Hematopoietic multipotent progenitor cell treated with erythropoietin and hydrocortisone succinate and interleukin-3 and kit ligand, for 4 days (in vitro differentiated cells): Measurements from ENCODE around the gene RAB31.

Experiments used
- DNase-seq: peaks from one replicate; pipeline ENCODE4 v3.0.0-alpha.2; 2015

RAB31 gene

DNA sequence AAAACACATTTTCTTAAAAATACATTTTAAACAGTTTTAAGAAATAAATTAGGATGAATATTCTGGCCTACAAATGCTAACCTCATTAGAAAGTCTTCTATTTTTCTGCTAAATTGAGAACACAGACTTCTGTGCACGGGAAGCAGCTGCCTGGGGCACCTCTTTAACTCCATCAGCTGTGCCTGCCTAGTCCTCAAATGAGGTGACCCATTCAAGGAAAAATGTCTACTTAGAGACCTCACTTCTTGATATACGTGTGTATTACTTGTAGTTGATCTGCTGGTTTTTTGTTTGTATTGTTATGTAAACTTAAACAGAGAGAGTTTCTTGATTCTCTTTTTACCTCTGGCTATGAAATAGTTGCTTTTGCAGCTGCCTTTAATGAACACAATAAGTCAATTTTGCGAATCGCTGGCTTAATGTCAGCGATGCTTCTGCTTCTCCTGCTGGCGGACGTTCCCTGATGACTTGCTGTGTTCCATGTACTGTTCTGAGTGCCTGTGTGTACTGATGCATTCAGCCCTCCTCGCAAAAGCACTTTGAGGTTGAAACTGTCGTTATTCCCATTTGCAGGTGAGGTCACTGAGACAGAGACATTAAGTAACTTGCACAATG lies 88.9 kb downstream of the RAB31 start:
- DNase-seq, result no peak

GRCh38 chr18:9802175-9803062 lies 94.3 kb downstream of the RAB31 start:
- peak; percentile 66 for DNase-seq

DNA sequence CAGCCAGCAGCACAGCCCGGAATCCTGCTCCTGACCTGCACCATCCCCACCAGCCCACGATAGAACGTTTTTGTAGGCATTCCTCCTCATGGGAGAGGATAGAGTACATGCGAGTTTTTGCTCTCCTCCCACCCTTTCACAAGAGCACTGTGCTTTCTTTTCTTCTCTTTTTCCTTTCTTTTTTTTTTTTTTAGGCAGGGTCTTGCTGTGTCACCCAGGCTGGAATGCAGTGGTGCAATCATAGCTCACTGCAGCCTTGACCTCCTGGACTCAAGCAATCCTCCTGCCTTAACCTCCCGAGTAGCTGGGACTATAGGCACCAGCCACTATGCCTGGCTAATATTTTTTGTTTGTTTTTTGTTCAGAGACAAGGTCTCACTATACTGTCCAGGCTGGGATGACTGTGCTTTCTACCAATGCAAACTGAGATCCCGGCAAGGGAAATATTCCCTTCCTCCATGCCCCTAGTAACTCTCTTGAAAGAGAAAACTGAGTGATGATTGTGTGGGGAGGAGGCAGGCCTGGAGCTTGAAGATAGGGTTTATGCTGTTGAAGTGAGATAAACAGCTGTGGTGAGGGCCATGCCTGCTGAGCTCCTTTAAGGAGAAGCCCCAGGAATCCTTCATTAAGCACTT lies 95.1 kb downstream of the RAB31 start:
- peak; percentile 97 for DNase-seq

DNA sequence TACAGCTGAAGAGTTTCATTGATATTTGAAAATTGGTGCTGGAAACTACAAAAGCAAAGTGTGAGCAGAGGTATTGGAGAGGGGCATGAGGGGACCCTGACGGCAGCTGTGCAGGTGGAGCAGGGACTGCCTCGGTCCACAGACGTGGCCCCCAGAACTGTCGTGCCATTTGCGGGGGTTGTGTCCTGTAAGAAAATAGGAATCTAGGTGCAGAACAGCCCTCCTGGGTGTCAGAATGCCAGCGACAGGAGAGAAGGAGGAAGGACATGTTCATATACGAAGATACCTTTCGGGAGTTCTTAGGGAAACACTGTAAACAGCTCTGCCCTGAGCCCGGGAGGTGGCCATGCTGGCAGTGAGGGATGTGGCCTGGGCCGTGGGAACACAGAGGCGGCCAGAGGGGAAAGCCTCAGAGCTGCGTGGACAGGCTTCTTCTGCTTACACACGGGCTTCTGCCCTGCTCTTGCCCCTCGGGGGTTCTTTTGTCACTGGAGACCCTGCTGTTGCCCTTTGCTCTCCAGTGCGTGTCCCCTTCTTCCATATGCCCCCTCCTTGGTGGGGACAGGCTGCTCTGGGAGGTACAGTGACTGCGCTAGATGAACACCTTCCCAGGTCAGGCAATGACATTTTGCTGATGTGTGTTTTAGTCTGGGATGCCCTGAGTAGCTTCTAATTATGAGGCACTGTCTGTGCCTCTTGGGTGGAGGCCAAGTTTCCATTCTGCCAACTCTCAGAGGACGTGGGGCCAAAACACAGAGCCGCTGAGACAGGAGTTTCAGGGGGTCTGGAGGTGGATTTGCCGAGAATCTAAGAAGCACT lies 95.8 kb downstream of the RAB31 start:
- DNase-seq, result peak; percentile 84

GRCh38 chr18:9804517-9805104 lies 96.5 kb downstream of the RAB31 start:
- no peak for DNase-seq

- no peak for DNase-seq
These were observed 98.8 kb downstream of the RAB31 start for GRCh38 chr18:9806905-9807304.

DNA sequence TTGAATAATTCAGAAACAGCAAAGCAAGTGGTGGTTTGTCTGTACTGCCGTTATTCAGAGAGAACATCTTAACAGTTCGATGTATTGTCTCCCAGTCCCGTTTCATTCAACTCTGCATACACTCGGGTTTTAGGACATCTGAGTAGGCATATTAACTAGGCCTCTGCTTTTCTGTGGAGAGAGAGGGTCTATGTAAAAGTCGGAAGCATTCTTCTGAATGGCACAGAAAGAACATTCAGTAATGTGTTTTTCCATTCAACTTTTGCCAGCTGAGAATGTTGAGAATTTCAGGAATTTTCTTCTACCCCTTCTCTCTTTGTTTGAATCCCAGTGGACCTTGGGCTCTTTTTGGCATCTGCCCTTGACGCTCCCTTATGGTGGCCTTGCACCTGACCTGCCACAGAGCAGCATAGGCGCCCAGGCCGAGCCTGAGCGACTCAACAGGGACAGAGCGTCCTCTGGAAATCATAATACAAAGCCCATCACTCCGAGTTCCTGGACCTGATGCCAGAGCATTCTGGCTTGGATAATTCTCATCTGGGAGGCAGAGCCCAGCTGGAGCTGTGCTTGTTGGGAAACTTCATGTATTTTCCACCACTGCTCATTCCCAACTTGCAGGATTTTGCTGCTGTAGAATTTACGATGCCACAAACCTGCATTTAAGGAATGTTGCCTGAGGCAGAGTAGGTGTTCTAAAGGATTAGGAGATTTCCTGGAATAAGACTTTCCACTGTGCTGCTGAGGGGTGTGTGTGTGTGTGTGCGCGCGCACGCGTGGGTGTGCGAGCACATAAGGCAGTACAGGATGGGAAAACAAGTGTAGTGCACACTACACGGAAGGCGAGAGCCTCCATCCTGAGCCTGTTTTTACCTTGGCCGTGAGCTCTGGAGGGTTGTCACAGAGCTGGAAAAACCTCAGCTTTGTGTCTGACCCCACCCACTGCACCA lies 100.5 kb downstream of the RAB31 start:
- no peak for DNase-seq

DNA sequence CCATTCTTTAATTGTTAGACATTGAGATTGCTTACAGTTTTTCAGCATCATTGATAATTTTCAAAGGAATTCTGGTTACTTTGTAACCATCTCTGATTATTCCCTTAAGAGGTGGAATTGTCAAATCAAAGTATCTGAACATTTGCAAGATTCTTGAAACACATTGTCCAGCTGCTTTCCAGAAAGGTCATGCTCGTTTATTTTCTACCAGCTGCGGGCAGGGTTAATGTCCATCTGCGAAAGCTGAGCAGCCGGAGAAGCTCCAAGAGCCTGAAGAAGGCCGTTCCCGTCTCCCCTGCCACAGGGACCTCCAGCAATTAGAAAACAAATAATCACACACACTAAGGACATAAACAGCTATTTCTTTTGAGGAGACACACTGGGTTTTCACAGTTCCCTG lies 101.6 kb downstream of the RAB31 start:
- no peak for DNase-seq

DNA sequence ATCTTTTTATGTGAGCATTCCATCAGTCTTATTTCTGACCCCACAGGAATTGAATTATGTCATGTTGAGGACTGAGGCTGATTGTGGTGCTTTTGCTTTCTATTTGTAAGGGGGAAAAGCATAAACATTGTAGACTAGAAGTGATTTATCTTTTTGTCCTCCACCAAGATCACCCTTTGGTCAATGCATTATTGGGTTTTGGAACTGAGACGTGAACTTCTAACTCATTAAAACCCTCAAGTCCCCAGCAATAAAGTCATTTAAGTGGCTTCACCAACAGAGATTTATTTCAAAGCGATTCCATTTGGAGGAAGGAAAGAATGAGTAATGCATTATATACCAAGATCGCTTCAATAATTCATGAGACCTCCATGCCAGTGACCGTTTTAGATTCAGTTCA lies 102.2 kb downstream of the RAB31 start:
- no peak for DNase-seq

- peak; percentile 36 for DNase-seq
These were observed 103.0 kb downstream of the RAB31 start for GRCh38 chr18:9810994-9811705.

DNA sequence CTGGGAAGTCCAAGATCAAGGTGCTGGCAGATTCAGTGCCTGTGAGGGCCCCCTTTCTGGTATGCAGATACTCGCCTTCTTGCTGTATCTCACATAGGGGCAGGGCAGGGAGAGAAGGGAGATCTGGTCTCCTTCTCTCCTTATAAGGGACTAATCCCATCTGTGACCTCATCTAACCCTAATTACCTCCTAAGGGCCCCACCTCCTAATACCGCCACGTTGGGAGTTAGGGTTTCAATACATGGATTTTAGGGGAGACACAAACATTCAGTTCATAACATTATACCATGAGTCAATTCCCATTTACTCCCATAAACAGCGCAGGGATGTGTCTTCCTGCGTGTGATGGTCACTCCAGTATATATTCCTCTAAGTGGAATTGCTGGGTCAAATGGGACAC lies 103.9 kb downstream of the RAB31 start:
- no peak for DNase-seq

- DNase-seq, result no peak
These were observed 106.3 kb downstream of the RAB31 start for GRCh38 chr18:9814431-9814830.

- no peak for DNase-seq
These were observed 109.2 kb downstream of the RAB31 start for GRCh38 chr18:9817286-9817685.

DNA sequence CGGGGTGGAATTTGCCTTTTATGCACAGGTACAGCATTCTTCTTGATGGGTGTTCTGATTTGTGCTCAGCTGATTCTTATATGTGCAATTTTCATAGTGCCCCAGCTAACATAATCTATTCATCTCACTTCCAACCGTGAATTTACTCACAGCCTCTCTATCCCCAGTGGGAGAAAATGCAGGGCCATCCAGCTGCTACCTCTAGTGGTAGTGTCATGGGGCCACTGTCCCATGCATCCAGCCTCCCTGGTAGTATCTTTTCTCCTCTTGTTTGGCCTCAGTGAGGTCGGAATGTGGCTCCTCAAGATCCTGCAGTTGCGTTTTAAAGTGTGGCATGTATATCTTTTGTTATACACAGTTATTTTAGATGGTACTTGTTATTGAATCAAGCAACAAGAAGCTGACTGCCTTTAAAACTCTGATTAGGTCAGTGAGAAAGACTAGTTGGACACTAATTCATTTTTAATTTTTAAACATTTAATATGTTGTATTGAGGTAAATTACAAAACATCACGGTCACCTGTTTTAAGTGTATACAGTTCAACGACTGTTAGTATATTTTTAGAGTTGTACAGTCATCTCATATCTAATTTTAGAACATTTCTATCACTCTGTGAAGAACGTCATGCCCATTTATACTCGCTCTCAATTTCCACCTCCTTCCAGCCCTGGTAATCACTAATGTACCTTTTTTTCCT lies 109.8 kb downstream of the RAB31 start:
- no peak for DNase-seq

GRCh38 chr18:9818423-9818734 lies 110.3 kb downstream of the RAB31 start:
- no peak for DNase-seq

GRCh38 chr18:9820127-9820526 lies 112.0 kb downstream of the RAB31 start:
- no peak for DNase-seq

DNA sequence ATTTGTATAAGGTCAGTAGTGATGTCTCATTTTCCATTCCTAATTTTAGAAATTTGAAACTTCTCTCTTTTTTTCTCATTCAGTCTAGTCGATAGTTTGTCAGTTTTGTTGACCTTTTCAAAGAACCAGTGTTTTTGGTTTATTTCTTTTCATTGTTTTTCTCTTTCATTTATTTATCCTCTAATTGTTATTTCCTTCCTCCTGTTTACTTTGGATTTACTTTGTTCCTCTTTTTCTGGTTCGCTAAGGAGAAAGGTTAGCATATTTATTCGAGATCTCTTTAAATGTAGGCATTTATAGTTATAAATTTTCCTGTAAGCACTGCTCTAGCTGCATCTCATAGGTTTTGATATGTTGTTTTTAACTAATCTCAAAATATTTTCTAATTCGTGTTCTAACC lies 112.6 kb downstream of the RAB31 start:
- DNase-seq, result no peak

- DNase-seq, result no peak
These were observed 114.6 kb downstream of the RAB31 start for GRCh38 chr18:9822587-9823185.

GRCh38 chr18:9823805-9824473 lies 115.8 kb downstream of the RAB31 start:
- peak; percentile 51 for DNase-seq
